Measurements from ENCODE around the gene POU2AF1.
"Not testable (repeated sequence)": the region's sequence is repeated elsewhere in the genome, so short reads cannot be mapped to it uniquely, and the experiment has no call there.

Gene POU2AF1

GRCh38 chr11:111408789-111409727 lies 30.0 kb upstream of the POU2AF1 start:
- no peak for DNase-seq

- no peak for DNase-seq
These were observed 28.6 kb upstream of the POU2AF1 start for GRCh38 chr11:111407652-111408051.

DNA sequence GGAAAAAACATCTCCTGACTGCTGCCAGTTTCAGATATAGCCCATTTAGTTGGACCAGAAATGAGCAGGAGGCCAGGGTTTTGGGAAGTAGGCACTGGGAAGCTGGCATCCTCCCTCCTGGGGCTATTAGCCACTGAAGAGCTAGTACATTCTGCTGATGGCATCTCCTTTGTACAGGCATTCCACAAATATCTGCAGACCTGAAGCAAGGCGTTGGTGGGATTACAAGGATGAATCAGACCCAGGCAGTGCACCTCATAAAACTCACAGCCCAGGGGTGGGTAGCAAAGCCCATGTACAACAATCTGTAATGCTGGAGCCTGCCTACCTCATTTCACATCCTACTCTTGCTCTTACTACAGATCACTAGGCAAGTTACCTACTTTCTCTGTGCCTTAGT lies 27.5 kb upstream of the POU2AF1 start:
- DNase-seq: no peak

- DNase-seq: no peak
These were observed 27.0 kb upstream of the POU2AF1 start for GRCh38 chr11:111406091-111406490.

DNA sequence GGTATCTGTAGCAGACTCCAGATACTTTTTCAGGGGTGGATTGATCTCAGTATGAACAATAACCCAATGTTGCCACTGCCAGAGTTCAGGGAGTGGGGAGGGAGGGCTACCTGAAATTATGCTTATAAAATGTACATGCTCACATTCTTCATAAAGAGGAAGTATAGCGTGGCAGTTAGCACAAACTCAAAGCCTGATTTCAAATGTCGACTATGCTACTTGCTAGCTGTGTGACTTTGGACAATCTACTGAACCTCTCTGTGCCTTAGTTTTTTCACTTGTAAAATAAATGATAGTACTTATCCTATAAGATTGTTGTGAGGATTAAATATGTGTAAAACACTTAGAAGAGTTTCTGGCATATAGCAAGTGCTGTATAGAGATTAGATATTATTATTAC lies 26.5 kb upstream of the POU2AF1 start:
- DNase-seq: no peak

GRCh38 chr11:111403051-111403726 lies 24.1 kb upstream of the POU2AF1 start:
- DNase-seq: no peak

GRCh38 chr11:111402411-111402810 lies 23.3 kb upstream of the POU2AF1 start:
- no peak for DNase-seq

- not testable (repeated sequence) for DNase-seq
These were observed 22.9 kb upstream of the POU2AF1 start for GRCh38 chr11:111401957-111402356.

GRCh38 chr11:111400595-111400994 lies 21.5 kb upstream of the POU2AF1 start:
- no peak for DNase-seq

GRCh38 chr11:111399187-111400031 lies 20.3 kb upstream of the POU2AF1 start:
- DNase-seq: no peak

GRCh38 chr11:111397034-111397433 lies 18.0 kb upstream of the POU2AF1 start:
- DNase-seq: no peak

- DNase-seq: no peak
These were observed 16.7 kb upstream of the POU2AF1 start for GRCh38 chr11:111395749-111396148.

- DNase-seq: no peak
These were observed 16.0 kb upstream of the POU2AF1 start for GRCh38 chr11:111395081-111395480.

- not testable (repeated sequence) for DNase-seq
These were observed 15.1 kb upstream of the POU2AF1 start for GRCh38 chr11:111394147-111394546.

DNA sequence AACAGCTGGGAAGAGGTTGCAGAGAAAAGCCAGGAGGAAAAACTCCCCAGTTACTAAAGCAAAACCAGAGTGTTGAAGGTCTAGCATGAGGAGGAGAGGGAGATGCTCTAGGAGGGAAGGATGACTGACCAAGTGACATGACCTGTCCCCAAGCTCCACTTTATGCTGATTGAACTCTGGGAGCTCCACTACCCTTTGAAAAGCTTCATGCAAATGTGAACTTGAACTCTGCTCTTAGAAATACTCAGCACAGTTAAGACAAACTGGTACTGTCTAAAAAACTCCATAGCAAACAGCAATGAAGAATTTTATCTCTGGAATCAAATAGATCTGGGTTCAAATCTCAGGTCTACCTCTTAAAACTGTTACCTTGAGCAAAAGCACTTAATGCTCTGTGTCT lies 14.5 kb upstream of the POU2AF1 start:
- DNase-seq: no peak

DNA sequence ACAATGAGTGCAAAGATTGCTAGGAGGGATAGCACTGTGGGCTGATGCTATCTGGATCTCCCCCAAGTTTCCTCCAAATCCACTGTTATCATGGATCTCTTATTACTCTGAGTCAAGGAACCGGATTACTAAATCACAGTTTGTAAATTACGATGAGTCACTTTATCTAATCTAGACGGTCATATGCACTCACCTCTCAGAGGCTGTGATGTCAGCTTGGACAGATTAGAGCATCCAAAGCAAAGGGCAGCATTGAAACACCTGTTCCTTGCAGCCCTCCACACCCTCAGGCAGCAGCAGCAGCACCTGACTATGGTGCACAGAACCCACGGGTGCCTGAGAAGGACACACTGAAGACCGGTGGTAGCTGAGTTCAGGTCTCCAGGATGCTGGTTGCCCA lies 14.0 kb upstream of the POU2AF1 start:
- no peak for DNase-seq

DNA sequence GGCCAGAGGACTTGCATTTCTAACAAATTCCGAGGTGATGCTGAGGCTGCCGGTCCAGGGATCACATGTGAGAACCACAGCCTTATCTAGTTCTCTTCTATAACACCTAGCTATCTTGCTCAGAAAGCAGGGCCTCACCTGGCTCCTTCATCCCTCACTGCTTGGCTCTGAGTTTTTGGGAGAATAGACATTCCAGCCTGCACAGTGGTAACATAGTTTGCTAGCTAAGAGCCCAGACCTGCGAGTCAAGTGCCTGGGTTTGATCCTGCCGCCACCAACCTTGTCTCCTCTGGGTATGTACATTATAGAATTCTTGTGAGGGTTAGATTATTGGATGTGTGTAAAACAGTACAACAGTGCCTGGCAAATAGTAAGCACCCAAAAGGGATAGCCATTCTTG lies 13.5 kb upstream of the POU2AF1 start:
- no peak for DNase-seq

DNA sequence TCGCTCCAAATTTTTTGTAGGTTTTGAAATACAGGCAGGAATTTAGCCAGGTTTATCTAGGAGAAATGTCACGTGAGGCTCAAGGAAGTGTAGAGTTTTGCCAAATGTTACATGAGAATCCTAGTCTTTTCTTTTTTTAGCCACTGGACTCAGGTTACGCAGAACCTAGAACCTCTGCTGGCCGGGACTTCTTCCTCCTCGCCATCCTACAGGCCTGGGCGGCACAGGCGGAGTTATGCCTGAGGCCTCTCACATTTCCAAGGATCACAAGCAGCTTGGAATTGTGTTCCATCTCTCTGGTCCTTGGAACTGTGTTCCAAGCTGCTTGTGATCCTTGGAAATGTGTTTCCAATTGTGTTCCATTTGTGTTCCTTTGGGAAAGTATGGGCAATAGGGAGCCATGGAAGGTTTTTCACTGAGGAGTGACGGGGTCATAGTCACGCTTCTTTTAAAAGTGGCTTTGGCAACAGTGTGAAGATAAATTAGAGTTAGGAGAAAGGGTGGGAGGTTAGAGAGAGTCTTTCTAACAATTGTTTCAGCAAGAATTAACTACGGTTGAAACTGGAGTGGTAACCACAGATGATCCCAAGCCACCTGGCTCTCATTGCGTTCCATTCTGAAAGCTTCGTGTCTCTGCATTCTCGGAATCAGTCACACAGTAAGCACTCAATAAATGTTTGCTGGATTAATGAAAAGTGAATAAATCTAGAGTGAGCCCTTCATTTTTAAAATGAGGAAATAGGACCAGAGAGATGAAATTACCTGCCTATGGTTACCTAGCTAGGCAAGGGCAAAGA lies 12.5 kb upstream of the POU2AF1 start:
- no peak for DNase-seq

GRCh38 chr11:111388842-111389241 lies 9.8 kb upstream of the POU2AF1 start:
- DNase-seq: no peak

DNA sequence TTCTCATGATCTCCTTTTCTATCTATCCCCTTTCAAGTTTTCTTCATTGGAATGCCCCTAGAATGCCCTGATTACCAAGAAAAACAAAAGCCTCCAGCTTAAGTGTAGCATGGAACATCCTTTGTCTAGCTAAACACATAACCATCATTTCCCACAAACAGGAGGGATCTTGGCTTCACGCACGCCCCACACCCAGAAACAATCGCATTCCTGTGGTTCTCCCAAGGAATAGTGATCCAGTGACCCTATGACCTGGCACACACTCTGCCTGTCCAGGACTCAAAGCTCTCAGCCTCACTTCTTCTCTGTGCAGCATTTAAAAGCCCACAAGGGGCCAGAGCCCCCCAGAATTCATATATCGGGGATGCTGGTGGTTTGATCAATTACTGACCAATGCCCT lies 9.3 kb upstream of the POU2AF1 start:
- no peak for DNase-seq

DNA sequence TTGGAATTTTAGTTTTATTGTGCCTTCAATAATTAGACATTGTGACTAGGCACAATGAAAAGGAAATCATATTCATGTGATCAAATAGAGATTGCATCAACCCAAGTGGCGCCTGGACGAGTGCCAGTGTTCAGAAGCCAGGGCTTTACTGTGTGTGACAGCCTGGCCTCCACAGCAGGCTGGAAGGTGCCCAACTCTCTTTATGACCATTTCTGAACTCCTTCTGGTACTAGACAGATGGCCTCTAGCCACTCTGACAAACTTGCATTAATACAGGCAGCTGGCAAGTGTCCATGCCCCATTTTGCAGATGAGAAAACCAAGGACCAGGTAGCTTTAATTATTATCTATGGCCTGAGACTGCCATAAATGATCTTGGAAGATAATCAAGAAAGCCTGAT lies 8.3 kb upstream of the POU2AF1 start:
- no peak for DNase-seq

- no peak for DNase-seq
These were observed 7.6 kb upstream of the POU2AF1 start for GRCh38 chr11:111386611-111387150.

Measured in stimulated activated CD4-positive, alpha-beta T cell treated with anti-CD3 and anti-CD28 coated beads, Interleukin-4, amount 100 ng/mL, for 1 hour (primary cell).